ENCODE measurements around the gene TBCA. TPM values are rescaled to one million over a fixed set of nuclear protein-coding genes. Genes with fewer than 3 reads are reported as not detected.
A peak's percentile ranks its signal among the peaks of the same experiment; 100 is the strongest.

Gene TBCA
- 274 TPM for polyA plus RNA-seq (ENCODE audit: insufficient read length)

- DNase-seq (ENCODE audit: low read depth): peak; percentile 90
Observed at GRCh38 chr5:77775790-77776553, at the start of gene TBCA. TSS of gene TBCA (minus strand) at chr5:77776339. CDS start at chr5:77776257, 82 bp downstream.

GRCh38 chr5:77824981-77825380, 48.8 kb upstream of the TBCA start:
- DNase-seq (ENCODE audit: low read depth): no peak

- no peak for DNase-seq (ENCODE audit: low read depth)
Observed at GRCh38 chr5:77816686-77817085, 40.5 kb upstream of the TBCA start.

- DNase-seq (ENCODE audit: low read depth): no peak
Observed at GRCh38 chr5:77812926-77813589, 36.9 kb upstream of the TBCA start.

GRCh38 chr5:77806213-77806843, 30.2 kb upstream of the TBCA start:
- no peak for DNase-seq (ENCODE audit: low read depth)

GRCh38 chr5:77798456-77798855, 22.3 kb upstream of the TBCA start:
- no peak for DNase-seq (ENCODE audit: low read depth)

- DNase-seq (ENCODE audit: low read depth): no peak
Observed at GRCh38 chr5:77797136-77797535, 21.0 kb upstream of the TBCA start.

GRCh38 chr5:77795846-77796245, 19.7 kb upstream of the TBCA start:
- no peak for DNase-seq (ENCODE audit: low read depth)

GRCh38 chr5:77795268-77795667, 19.1 kb upstream of the TBCA start:
- no peak for DNase-seq (ENCODE audit: low read depth)

GRCh38 chr5:77791926-77792325, 15.8 kb upstream of the TBCA start:
- no peak for DNase-seq (ENCODE audit: low read depth)

GRCh38 chr5:77791356-77791755, 15.2 kb upstream of the TBCA start:
- no peak for DNase-seq (ENCODE audit: low read depth)

GRCh38 chr5:77785229-77785628, 9.1 kb upstream of the TBCA start:
- no peak for DNase-seq (ENCODE audit: low read depth)

GRCh38 chr5:77784735-77785134, 8.6 kb upstream of the TBCA start:
- DNase-seq (ENCODE audit: low read depth): no peak

- no peak for DNase-seq (ENCODE audit: low read depth)
Observed at GRCh38 chr5:77781076-77781475, 4.9 kb upstream of the TBCA start.

GRCh38 chr5:77778881-77779438, 2.8 kb upstream of the TBCA start:
- no peak for DNase-seq (ENCODE audit: low read depth)

GRCh38 chr5:77778398-77778797, 2.3 kb upstream of the TBCA start:
- no peak for DNase-seq (ENCODE audit: low read depth)

GRCh38 chr5:77777911-77778310, 1.8 kb upstream of the TBCA start:
- no peak for DNase-seq (ENCODE audit: low read depth)

GRCh38 chr5:77777281-77777892, 1.2 kb upstream of the TBCA start:
- DNase-seq (ENCODE audit: low read depth): no peak

- DNase-seq (ENCODE audit: low read depth): no peak
Observed at GRCh38 chr5:77776554-77777206, 541 bp upstream of the TBCA start.

GRCh38 chr5:77774981-77775789, 954 bp downstream of the TBCA start:
- DNase-seq (ENCODE audit: low read depth): no peak

All from forelimb muscle (tissue), 1 donor.